Transverse colon (tissue), 4 donors: Measurements from ENCODE around the gene CAST. TPM values are rescaled to one million over a fixed set of nuclear protein-coding genes. Genes with fewer than 3 reads are reported as not detected.
"Not testable (repeated sequence)": the region's sequence is repeated elsewhere in the genome, so short reads cannot be mapped to it uniquely, and the experiment has no call there.

Experiments
- DNase-seq: peaks from one replicate; pipeline ENCODE4 v3.0.0-alpha.2; 2019
- H3K27ac ChIP-seq, 4 donors: fragments of 200-600 bp; sonication (generic); 2 replicates each; pipeline ENCODE4 v1.5.1; 2016 to 2018; ENCODE audit warnings: inconsistent platforms in 4 of 4
- H3K27me3 ChIP-seq: fragments of 200-600 bp; sonication (generic); 2 replicates; pipeline ENCODE4 v1.5.1; 2017; ENCODE audit warnings: inconsistent platforms
- H3K36me3 ChIP-seq, 4 donors: fragments of 200-600 bp; sonication (generic); 2 replicates each; pipeline ENCODE4 v1.5.1; 2017 to 2019; ENCODE audit warnings: inconsistent platforms in 4 of 4
- H3K4me1 ChIP-seq, 4 donors: fragments of 200-600 bp; sonication (generic); 2 replicates each; pipeline ENCODE4 v1.5.1; 2017 to 2020; ENCODE audit warnings: inconsistent platforms in 4 of 4
- H3K4me3 ChIP-seq, 4 donors: fragments of 200-600 bp; sonication (generic); 1 replicate in 1 of 4; 2 replicates in 3 of 4; pipeline versions ENCODE4 v1.5.1 to v1.6.1; 2017 to 2019; ENCODE audit warnings: inconsistent platforms in 4 of 4
- H3K9me3 ChIP-seq, 2 donors: fragments of 200-600 bp; sonication (generic); 2 replicates each; pipeline ENCODE4 v1.5.1; 2017 to 2019; ENCODE audit warnings: inconsistent platforms in 2 of 2
- EP300 ChIP-seq: sonication (generic); formaldehyde crosslinking; IDR thresholded peaks from one replicate; pipeline ENCODE4 v1.6.1; 2017; ENCODE audit warnings: antibody characterized with exemption, low read depth
- POLR2A ChIP-seq: fragments of 450-650 bp; IDR thresholded peaks from one replicate; pipeline ENCODE4 v1.6.1; 2016; ENCODE audit warnings: antibody characterized with exemption, mild to moderate bottlenecking, moderate library complexity
- POLR2AphosphoS5 ChIP-seq, 3 donors: sonication (generic); formaldehyde crosslinking; IDR thresholded peaks; one replicate each; pipeline ENCODE4 v1.6.1; 2016; ENCODE audit warnings: antibody characterized with exemption in 3 of 3
- WGBS, 2 donors: methylation state at CpG; one replicate each; pipeline ENCODE4 v1.1.5; 2018; ENCODE audit warnings: low coverage in 1 of 2; 5-methylcytosine and 5-hydroxymethylcytosine counted together
- in situ Hi-C, 4 donors: fragments of 200-750 bp; cut with MboI; loops; one replicate each; pipeline versions ENCODE4 v1.15.0 to v1.15.1; 2017; ENCODE audit warnings: low sequenced_read_pairs in 3 of 4, low pct_ligation_motif_present in 1 of 4, low pct_unique_long_range_greater_than_20kb in 1 of 4
- intact Hi-C: fragments of 100-400 bp; cut with DNase I; formaldehyde crosslinking; loops from one replicate; pipeline ENCODE4 v1.15.1; 2023; ENCODE audit warnings: low total_unique reads
- total RNA-seq, 4 donors: library from RNA; depleted of rRNA; stranded (reverse); fragments of >200 nt; gene quantifications; one replicate each; pipeline ENCODE4 v1.1.0, GENCODE V29; 2016
- TF ChIP-seq, protein P1 (sequence below), 5 experiments: fragments of 200-600 bp in 3 of 5; fragments of 450-650 bp in 2 of 5; sonication (generic) in 3 of 5; IDR thresholded peaks; 1 replicate in 2 of 5; 2 replicates in 3 of 5; pipeline ENCODE4 v1.5.1; 2016 to 2017; ENCODE audit warnings: antibody characterized with exemption in 5 of 5, inconsistent platforms in 3 of 5, mild to moderate bottlenecking in 2 of 5, moderate library complexity in 1 of 5

The CAST gene
- total RNA-seq, 4 donors from 2014 or later, result 237 to 556 (median 335) TPM

DNA sequence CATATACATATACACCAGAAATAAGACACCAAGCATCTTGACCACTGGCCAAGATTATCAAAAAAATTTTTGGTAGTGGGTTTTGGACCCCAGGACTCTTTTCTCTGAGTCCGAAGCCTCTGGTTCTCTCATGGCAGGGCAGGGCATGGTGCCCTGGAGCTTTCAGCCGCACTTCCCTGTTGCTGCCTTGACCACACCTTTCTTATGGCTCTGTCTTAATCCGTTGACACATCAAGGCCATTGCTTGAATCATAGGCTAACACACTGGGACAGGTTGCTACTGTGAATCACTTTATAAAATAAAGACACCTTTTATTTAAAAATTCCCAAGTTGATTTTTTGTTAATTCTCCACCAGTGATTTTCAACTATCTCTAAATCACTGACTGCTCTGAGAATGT is 45.4 kb upstream of the CAST start:
- Histone ChIP-seq H3K4me1 (peaks cover 0 to 19% (median 9%) of the 10 kb centered on the region in 4 donors), H3K4me3 (no peak overlapping the region), H3K36me3 (no peaks in the 10 kb centered on the region), H3K27ac (peak overlapping the region in 3 of 4 donors; percentile 32 to 58 (median 43)), H3K27me3 (no peaks in the 10 kb centered on the region), H3K9me3 (no peaks in the 10 kb centered on the region)
- no peak for TF ChIP-seq POLR2A
- peak in 2 of 3 donors; percentile 12 to 19 for TF ChIP-seq POLR2AphosphoS5 (IDR thresholded peaks at IDR 0.05)
- TF ChIP-seq EP300, result no peak
- TF ChIP-seq, protein P1, sequence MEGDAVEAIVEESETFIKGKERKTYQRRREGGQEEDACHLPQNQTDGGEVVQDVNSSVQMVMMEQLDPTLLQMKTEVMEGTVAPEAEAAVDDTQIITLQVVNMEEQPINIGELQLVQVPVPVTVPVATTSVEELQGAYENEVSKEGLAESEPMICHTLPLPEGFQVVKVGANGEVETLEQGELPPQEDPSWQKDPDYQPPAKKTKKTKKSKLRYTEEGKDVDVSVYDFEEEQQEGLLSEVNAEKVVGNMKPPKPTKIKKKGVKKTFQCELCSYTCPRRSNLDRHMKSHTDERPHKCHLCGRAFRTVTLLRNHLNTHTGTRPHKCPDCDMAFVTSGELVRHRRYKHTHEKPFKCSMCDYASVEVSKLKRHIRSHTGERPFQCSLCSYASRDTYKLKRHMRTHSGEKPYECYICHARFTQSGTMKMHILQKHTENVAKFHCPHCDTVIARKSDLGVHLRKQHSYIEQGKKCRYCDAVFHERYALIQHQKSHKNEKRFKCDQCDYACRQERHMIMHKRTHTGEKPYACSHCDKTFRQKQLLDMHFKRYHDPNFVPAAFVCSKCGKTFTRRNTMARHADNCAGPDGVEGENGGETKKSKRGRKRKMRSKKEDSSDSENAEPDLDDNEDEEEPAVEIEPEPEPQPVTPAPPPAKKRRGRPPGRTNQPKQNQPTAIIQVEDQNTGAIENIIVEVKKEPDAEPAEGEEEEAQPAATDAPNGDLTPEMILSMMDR (IDR thresholded peaks at IDR 0.05), result no peak
- in situ Hi-C loops (loop anchor here in 3 of 4 donors (25.0 kb wide), 1 partner anchor 546 kb away; no protein-coding TSS in a partner anchor), intact Hi-C loops (loop anchor here (10.0 kb wide), 3 partner anchors 118 to 762 kb away; no protein-coding TSS in a partner anchor)
- DNase-seq, result peak; percentile 55
- WGBS, 2 donors, result 21 to 64% methylated on average over 2 to 3 of the region's 3 CpGs

DNA sequence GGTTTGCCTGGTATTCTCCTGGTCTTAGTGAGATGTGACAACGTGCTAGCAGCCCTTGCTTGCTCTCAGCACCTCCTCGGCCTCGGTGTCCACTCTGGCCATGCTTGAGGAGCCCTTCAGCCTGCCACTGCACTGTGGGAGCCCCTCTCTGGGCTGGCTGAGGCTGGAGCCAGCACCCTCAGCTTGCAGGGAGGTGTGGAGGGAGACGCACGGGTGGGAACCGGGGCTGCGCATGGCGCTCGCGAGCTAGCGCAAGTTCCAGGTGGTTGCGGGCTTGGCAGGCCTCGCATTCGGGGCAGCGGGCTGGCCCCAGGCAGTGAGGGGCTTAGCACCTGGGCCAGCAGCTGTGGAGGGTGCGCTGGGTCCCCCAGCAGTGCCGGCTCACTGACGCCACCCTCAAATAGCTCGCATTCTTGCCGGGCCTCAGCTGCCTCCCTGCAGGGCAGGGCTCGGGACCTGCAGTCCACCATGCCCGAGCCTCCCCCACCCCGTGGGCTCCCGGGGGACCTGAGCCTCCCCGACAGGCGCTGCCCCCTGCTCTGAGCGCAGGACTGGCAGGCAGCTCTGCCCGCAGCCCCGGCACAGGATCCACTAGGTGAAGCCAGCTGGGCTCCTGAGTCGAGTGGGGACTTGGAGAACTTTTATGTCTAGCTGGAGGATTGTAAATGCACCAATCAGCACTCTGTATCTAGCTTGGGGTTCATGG is 43.7 kb upstream of the CAST start:
- not testable (repeated sequence) for H3K9me3 ChIP-seq, H3K4me3 ChIP-seq, H3K27me3 ChIP-seq, DNase-seq, H3K36me3 ChIP-seq, H3K27ac ChIP-seq
- intact Hi-C loops, result loop anchor here (10.0 kb wide), 3 partner anchors 116 to 764 kb away; no protein-coding TSS in a partner anchor
- 94% methylated on average over 26 of the region's 30 CpGs; no CpG with 5 or more reads in 1 of the 2 donors for WGBS, 2 donors
- H3K4me1 ChIP-seq, result peaks cover 0 to 19% (median 9%) of the 10 kb centered on the region in 4 donors
- in situ Hi-C loops, result loop anchor here in 3 of 4 donors (25.0 kb wide), 1 partner anchor 544 kb away; no protein-coding TSS in a partner anchor

DNA sequence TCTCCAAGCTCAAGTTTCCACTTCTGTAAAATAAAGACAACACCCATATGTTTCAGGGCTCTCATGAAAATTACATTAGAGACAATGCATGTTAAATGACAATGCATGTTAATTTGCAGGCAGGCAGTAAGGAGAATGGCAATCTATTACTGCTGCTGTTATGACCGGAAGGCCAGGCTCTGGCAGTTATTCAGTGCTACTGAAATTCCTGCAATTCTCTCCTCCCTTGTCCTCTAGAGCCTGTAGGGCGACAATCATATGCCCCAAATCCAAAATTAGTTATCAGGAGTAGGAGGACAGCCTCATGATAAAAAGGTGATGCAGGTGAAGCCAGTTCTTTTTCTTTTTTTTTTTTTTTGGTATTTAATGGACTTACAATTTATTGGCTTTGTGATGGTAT is 42.2 kb upstream of the CAST start:
- TF ChIP-seq, protein P1 (IDR thresholded peaks at IDR 0.05), result no peak
- TF ChIP-seq EP300, result no peak
- TF ChIP-seq POLR2A, result no peak
- TF ChIP-seq POLR2AphosphoS5 (IDR thresholded peaks at IDR 0.05), result no peak
- no peak for DNase-seq
- intact Hi-C loops, result loop anchor here (10.0 kb wide), 3 partner anchors 115 to 765 kb away; no protein-coding TSS in a partner anchor
- H3K27ac ChIP-seq, result no peak overlapping the region
- no peaks in the 10 kb centered on the region for H3K27me3 ChIP-seq
- H3K4me3 ChIP-seq, result no peak overlapping the region
- WGBS, 2 donors, result 88 to 100% methylated on average over 2 of the region's 2 CpGs
- in situ Hi-C loops, result loop anchor here in 3 of 4 donors (25.0 kb wide), 1 partner anchor 542 kb away; no protein-coding TSS in a partner anchor
- H3K4me1 ChIP-seq, result peaks cover 0 to 8% (median 4%) of the 10 kb centered on the region in 4 donors
- H3K36me3 ChIP-seq, result no peaks in the 10 kb centered on the region
- no peaks in the 10 kb centered on the region for H3K9me3 ChIP-seq

DNA sequence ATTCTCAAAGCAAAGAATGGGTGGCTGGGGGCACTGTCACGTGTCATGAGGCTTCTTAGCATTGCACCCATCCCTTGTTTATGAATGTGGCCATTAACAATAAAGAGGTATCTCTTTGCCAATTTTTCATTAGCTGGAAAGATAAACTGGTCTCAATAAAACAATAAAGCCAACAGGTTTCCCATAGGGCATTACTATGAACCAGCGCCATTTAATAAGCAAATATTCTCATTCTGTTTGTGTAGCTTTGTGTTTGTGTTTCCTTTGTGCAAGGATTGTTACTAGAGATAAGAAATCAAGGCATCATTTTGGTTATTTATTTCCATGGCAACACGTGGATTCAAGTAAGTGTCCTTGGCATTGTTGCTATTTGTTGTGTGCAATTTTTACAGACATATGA is 37.6 kb upstream of the CAST start:
- WGBS, 2 donors, result 43 to 50% methylated on average over 2 to 3 of the region's 3 CpGs

More for the DNA sequence above, 37.6 kb upstream of the CAST start:
- intact Hi-C loops (no loop called here), in situ Hi-C loops (loop anchor here in 3 of 4 donors (25.0 kb wide), 1 partner anchor 538 kb away; no protein-coding TSS in a partner anchor)
- Histone ChIP-seq H3K4me1 (peaks cover 0 to 4% (median 0%) of the 10 kb centered on the region in 4 donors), H3K36me3 (no peaks in the 10 kb centered on the region), H3K27me3 (no peaks in the 10 kb centered on the region), H3K27ac (no peak overlapping the region), H3K4me3 (no peak overlapping the region), H3K9me3 (no peaks in the 10 kb centered on the region)
- DNase-seq, result no peak
- TF ChIP-seq, protein P1 (IDR thresholded peaks at IDR 0.05), result no peak
- TF ChIP-seq POLR2AphosphoS5 (IDR thresholded peaks at IDR 0.05), result no peak
- no peak for TF ChIP-seq POLR2A
- no peak for TF ChIP-seq EP300
